Gastroesophageal sphincter (tissue), 4 donors: ENCODE data around the gene FAM135A. TPM values are rescaled to one million over a fixed set of nuclear protein-coding genes. Genes with fewer than 3 reads are reported as not detected.

Experiments used
- ATAC-seq: fragments of 150-250 bp; one replicate; pipeline ENCODE4 v1.9.1; 2016; ENCODE audit warnings: mild to moderate bottlenecking, moderate library complexity
- H3K27ac ChIP-seq, 4 donors: fragments of 200-600 bp; sonication (generic) in 3 of 4; 1 replicate in 3 of 4; 2 replicates in 1 of 4; pipeline ENCODE4 v1.5.1; 2016 to 2019
- H3K27me3 ChIP-seq: fragments of 200-600 bp; sonication (generic); one replicate; pipeline ENCODE4 v1.5.1; 2019
- H3K36me3 ChIP-seq, 2 donors: fragments of 200-600 bp; sonication (generic); one replicate each; pipeline ENCODE4 v1.5.1; 2019; ENCODE audit warnings: control low read depth in 1 of 2
- H3K4me1 ChIP-seq, 3 donors: fragments of 200-600 bp; sonication (generic); 1 replicate in 2 of 3; 2 replicates in 1 of 3; pipeline ENCODE4 v1.5.1; 2016 to 2019; ENCODE audit warnings: control low read depth in 2 of 3
- H3K4me3 ChIP-seq, 2 donors: fragments of 200-600 bp; sonication (generic); one replicate each; pipeline ENCODE4 v1.5.1; 2019; ENCODE audit warnings: mild to moderate bottlenecking in 1 of 2, moderate library complexity in 1 of 2
- H3K9me3 ChIP-seq, 3 donors: fragments of 200-600 bp; sonication (generic); one replicate each; pipeline ENCODE4 v1.5.1; 2017 to 2019; ENCODE audit warnings: control low read depth in 2 of 3
- CTCF ChIP-seq, 4 experiments: fragments of 200-600 bp in 2 of 4; fragments of 450-650 bp in 2 of 4; sonication (generic) in 1 of 4; IDR thresholded peaks; one replicate each; pipeline ENCODE4 v1.5.1; 2017 to 2019; ENCODE audit warnings: antibody characterized with exemption in 4 of 4, mild to moderate bottlenecking in 2 of 4, moderate library complexity in 2 of 4
- EP300 ChIP-seq: sonication (generic); formaldehyde crosslinking; IDR thresholded peaks from one replicate; pipeline ENCODE4 v1.6.1; 2017; ENCODE audit warnings: antibody characterized with exemption, mild to moderate bottlenecking
- POLR2A ChIP-seq, 2 donors: fragments of 450-650 bp; IDR thresholded peaks; one replicate each; pipeline ENCODE4 v1.6.1; 2017; ENCODE audit warnings: antibody characterized with exemption in 2 of 2, mild to moderate bottlenecking in 2 of 2, moderate library complexity in 1 of 2
- POLR2AphosphoS5 ChIP-seq: sonication (generic); formaldehyde crosslinking; IDR thresholded peaks from one replicate; pipeline ENCODE4 v1.6.1; 2017; ENCODE audit warnings: antibody characterized with exemption
- WGBS, 2 donors: methylation state at CpG; one replicate each; pipeline ENCODE4 v1.1.5; 2018; ENCODE audit warnings: low coverage in 1 of 2; 5-methylcytosine and 5-hydroxymethylcytosine counted together
- total RNA-seq, 4 donors: library from RNA; depleted of rRNA; stranded (reverse); fragments of >200 nt; gene quantifications; one replicate each; pipeline ENCODE4 v1.1.0, GENCODE V29; 2016

The FAM135A gene
- total RNA-seq, 4 donors from 2014 or later: 15.4 to 37.0 (median 29.9) TPM

GRCh38 chr6:70379473-70380013 lies 33.8 kb upstream of the FAM135A start:
- no peak for TF ChIP-seq POLR2AphosphoS5
- TF ChIP-seq EP300: no peak
- TF ChIP-seq CTCF (IDR thresholded peaks at IDR 0.05): no peak
- TF ChIP-seq POLR2A (IDR thresholded peaks at IDR 0.05): no peak
- Histone ChIP-seq H3K9me3 (no peaks in the 10 kb centered on the region), H3K4me1 (no peaks in the 10 kb centered on the region), H3K36me3 (no peaks in the 10 kb centered on the region), H3K27ac (no peak overlapping the region), H3K27me3 (no peaks in the 10 kb centered on the region), H3K4me3 (no peak overlapping the region)
- no peak for ATAC-seq
- WGBS, 2 donors: 77 to 81% methylated on average over 4 of the region's 4 CpGs

GRCh38 chr6:70380252-70380651 lies 33.1 kb upstream of the FAM135A start:
- no peaks in the 10 kb centered on the region for H3K27me3 ChIP-seq
- no peaks in the 10 kb centered on the region for H3K9me3 ChIP-seq
- ATAC-seq: no peak
- no peaks in the 10 kb centered on the region for H3K36me3 ChIP-seq
- TF ChIP-seq EP300 (no peak), POLR2A (IDR thresholded peaks at IDR 0.05) (no peak), POLR2AphosphoS5 (no peak), CTCF (IDR thresholded peaks at IDR 0.05) (no peak)
- 83 to 84% methylated on average over 1 to 5 of the region's 5 CpGs for WGBS, 2 donors
- no peaks in the 10 kb centered on the region for H3K4me1 ChIP-seq
- H3K4me3 ChIP-seq: no peak overlapping the region
- H3K27ac ChIP-seq: no peak overlapping the region

GRCh38 chr6:70380771-70381416 lies 32.4 kb upstream of the FAM135A start:
- Histone ChIP-seq H3K4me3 (no peak overlapping the region), H3K9me3 (no peaks in the 10 kb centered on the region), H3K27ac (no peak overlapping the region), H3K27me3 (no peaks in the 10 kb centered on the region), H3K36me3 (no peaks in the 10 kb centered on the region), H3K4me1 (no peaks in the 10 kb centered on the region)
- no peak for ATAC-seq
- no peak for TF ChIP-seq POLR2A (IDR thresholded peaks at IDR 0.05)
- no peak for TF ChIP-seq POLR2AphosphoS5
- no peak for TF ChIP-seq CTCF (IDR thresholded peaks at IDR 0.05)
- no peak for TF ChIP-seq EP300
- WGBS, 2 donors: 97 to 100% methylated on average over 2 to 9 of the region's 11 CpGs

DNA sequence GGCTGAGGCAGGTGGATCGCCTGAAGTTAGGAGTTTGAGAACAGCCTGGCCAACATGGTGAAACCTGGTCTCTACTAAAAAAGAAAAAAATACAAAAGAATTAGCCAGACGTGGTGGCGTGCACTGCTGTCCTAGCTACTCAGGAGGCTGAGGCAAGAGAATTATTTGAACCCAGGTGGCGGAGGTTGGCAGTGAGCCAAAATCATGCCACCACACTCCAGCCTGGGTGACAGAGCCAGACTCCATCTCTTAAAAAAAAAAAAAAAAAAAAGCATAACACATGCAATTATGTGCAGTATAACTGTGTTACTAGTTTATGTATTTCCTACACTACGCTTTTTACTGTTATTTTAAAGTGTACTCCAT lies 31.9 kb upstream of the FAM135A start:
- TF ChIP-seq CTCF (IDR thresholded peaks at IDR 0.05) (no peak), EP300 (no peak)
- no peaks in the 10 kb centered on the region for H3K9me3 ChIP-seq
- no peak overlapping the region for H3K4me3 ChIP-seq
- no peak overlapping the region for H3K27ac ChIP-seq
- no peaks in the 10 kb centered on the region for H3K4me1 ChIP-seq
- no peak for ATAC-seq
- WGBS, 2 donors: 78 to 95% methylated on average over 2 to 5 of the region's 5 CpGs
- no peaks in the 10 kb centered on the region for H3K36me3 ChIP-seq
- H3K27me3 ChIP-seq: no peaks in the 10 kb centered on the region

GRCh38 chr6:70385901-70386300 lies 27.4 kb upstream of the FAM135A start:
- WGBS, 2 donors: 67 to 75% methylated on average over 1 of the region's 1 CpG
- Histone ChIP-seq H3K4me3 (no peak overlapping the region), H3K36me3 (no peaks in the 10 kb centered on the region), H3K9me3 (no peaks in the 10 kb centered on the region), H3K27ac (no peak overlapping the region), H3K4me1 (no peaks in the 10 kb centered on the region), H3K27me3 (no peaks in the 10 kb centered on the region)
- TF ChIP-seq EP300 (no peak), CTCF (IDR thresholded peaks at IDR 0.05) (no peak), POLR2AphosphoS5 (no peak), POLR2A (IDR thresholded peaks at IDR 0.05) (no peak)
- no peak for ATAC-seq
